A204.1 (cell line): ENCODE data around the gene PRRT4.

Experiments used
- FAIRE-seq: peaks from 2 replicates; lab custom pipeline; 2012; peaks lifted over from hg19 to GRCh38; lab: Jason Lieb, UNC

PRRT4 gene

DNA sequence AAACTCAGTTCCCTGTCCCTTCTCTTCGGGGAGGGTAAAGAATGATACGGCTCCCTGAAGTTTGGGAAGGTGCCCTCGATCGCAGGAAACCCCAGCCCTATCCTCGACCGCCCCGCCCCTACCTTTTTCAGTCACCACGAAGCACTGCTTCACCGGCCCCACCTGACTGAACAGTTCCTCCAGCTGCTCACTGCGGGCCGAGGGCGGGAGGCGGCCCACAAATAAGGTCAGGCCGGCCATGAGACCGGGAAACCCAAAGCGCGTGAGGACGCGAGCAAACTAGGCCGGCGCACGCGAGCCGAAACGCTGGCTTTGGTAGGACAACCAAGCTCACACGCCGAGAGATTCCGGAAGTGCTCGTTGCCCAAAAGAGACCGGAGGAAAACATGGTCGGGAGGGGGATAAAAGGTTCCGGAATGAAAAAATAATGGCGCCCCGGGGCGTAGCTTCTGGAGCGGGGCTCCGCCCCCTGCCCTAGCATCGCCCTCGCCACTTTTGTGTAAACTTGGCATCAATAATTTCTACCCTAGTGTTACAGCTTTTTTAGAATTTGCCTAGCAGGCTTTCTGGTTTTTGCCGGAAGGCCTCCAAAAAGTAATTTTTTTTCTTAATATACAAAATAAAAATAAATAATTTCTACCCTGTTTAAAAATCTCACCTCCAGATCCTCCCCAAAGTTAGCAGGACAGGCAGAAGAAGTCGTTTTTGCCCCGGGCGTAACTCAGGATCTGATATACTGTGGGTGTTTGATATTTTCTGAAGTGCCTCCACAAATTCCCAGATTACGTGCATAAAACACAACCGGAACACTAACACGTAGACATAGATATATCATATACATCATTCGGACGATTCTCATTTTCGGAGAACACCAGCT, 17.7 kb downstream of the PRRT4 start, which contains the start of gene RBM28:
Gene RBM28, minus strand, starts transcription at position 355 of the 877 bp plus-strand sequence. Its CDS starts 115 bp downstream, at position 240.
- FAIRE-seq: peak; percentile 6

DNA sequence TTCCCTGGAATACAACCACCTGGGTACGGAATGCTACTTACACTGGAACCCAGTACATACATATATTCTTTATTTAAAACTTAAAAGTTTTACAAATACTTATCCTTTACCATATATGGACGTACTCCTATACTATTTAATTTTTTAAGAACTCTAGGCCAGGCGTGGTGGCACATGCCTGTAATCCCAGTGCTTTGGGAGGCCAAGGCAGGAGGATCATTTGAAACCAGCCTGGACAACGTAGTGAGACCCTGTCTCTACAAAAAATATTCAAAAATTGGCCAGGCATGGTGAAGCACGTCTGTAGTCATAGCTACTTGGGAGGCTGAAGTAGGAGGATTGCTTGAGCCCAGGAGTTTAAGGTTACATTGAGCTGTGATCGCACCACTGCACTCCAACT, 19.8 kb downstream of the PRRT4 start:
- no peak for FAIRE-seq

DNA sequence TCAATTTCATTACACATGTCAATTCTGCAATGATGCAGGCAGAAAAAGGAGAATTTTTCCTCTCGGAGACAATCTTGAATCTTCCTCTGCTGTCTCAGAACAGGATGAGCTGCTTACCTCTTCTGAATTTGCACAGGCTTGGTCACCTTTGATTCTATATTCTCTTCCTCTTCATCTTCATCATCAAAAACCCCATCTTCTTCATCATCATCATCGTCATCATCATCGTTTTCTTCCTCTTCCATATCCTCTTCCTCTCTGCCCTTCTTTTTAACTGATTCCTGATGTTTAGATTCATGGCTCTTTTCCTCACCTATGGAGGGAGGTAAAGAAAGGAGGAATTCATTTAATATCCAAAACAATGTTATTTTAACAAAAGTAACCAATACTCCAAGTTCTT, 25.8 kb downstream of the PRRT4 start:
- FAIRE-seq: no peak

DNA sequence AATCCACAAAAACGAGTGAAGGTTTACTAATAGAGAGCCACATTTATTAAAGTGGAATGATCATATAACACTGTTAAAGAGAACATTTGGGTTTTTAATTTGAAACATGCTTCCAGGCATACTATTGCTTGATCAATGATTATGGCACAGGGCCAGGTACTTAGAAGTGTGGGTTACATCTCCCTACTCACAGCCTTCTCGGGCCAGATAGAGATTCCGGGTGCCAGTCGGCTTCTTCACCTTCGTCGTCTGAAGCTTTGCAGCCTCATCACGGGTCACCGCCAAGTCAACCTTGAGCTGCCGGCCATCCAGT, 37.2 kb downstream of the PRRT4 start:
- no peak for FAIRE-seq

DNA sequence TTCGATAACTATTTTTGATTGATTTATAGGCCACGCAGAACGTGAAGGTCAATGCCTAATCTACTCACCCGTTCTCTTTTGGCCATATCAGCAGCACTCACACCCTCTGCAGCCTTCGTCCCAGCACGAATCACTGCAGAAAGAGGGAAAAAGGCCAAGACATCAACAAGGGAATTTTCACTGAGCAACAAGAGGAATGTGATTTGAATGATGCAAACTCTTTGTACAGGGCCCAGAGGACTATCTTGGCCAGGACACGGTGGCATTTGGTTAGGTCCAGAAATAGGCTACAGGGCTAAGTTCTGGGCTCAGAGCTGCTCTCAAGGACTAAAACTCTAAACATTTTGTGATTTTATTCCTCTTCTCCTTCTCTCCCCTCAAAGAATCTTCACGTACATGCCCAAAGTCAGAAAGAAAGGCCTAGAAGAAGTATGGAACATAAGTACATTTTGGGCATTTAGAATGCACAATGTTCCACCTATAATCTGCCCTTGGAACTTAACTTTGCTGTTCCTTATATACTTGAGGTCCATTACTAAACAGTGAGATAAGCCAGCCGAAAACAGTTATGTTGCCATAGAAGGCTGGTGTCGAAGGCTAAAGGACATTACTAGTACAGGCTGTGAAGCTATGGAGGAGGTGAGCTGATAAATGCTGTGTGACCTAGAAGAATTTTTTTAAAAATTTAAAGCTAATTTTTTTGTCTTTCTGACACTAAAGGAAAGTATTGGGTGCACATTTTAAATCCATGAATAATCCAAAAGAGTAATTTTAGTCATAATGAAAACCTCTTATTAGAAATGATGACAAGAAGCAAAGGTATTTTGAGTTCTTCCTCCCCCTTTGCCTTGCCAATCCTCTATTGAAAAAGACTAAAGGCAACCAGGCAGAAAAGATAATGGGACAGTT, 37.8 kb downstream of the PRRT4 start:
- FAIRE-seq: no peak

DNA sequence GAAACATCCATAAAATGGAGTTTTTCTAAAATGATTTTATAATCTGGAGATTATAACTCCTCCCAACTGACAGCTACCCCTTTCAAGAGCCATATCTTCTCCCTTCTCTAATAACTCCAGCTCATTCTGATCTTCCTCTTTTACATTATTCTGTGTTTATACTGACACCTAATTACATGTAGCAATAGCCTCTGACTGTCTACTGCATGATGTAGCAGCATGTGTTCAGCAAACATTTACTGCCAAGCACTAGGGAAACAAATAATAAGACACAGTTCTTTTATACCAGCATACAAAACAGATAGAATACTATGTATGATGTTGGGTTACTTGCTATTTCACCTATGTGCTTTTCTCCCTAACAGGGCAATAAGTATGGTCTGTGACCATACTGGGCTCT, 38.5 kb downstream of the PRRT4 start:
- FAIRE-seq: no peak

DNA sequence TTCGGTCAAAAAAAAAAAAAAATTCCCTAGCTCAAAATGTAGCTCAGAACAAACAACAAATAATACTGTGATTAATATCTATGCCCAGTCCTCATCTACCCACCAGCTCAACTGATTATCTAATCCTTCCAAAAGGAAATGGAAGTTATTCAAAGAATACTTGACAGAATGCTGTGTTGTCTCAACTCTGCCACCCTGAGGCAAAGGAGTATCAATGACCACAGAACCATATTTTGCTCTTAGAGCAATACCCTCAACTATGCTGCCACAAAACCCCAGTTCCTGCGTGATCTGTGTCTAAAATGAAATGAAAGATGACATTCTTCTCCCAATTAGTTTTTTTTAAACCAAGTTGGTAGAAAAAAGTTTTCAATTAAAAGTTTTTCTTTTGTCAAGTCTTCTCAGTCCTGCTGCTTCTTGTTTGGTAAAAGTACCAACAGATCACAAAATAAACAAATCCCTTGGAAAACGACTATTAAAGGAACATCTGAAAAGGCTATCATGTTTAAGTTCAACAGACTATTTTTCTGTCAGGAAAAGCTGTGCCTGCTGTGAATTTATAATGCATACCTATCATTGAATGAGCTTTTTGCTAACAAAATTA, 39.3 kb downstream of the PRRT4 start:
- peak; percentile 81 for FAIRE-seq

DNA sequence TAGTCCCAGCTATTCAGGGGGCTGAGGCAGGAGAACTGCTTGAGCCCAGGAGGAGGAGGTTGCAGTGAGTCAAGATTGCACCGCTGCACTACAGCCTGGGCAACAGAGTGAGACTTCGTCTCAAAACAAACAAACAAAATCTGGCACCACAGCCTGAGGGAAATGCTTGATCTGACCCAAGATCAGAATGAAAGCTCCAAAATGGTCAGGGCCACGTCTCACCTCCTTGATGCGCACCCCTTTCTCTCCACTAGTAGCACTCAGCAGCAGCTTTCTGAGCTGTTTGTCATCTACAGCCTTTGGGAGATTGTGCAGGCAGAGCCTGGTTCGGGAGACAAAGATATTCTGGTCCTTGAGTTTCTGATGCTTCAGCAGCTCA, 40.5 kb downstream of the PRRT4 start:
- no peak for FAIRE-seq

DNA sequence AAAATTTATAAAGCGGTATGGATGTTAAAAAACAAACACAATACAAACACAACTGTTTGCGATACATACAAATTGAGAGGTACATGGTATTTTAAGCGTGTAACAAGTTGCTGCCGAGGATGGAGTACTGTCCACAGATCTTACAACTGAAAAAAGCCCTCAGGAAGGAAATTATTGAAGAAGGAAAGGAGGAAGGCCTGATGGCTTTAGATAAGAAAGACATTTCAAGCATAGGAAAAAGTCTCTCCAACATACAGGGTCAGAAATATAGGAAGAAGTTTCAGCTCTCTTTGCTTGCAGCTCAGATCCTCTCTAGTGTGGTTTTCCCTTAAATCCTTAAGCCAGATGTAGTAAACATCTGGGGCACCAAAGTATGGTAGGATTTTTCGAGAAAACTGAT, 42.8 kb downstream of the PRRT4 start:
- no peak for FAIRE-seq

DNA sequence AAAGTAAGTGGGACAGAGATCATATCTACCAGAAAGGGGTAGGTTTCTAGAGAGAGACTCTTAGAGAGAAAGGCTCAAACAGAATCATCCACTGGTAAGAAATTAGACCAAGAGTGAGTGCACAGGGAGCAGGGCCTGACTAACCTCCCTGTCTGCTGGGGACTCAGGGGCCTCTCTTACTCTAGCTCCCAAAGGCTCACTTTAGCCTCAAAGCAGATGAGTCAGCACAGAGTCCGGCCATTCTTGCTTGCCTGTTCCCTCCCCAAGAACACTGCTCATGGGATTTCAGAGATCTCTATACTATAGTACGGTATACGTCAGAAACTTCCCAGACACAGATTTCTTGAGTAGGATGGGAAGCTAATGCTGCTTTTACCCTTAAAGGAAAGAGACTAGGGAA, 50.5 kb downstream of the PRRT4 start:
- FAIRE-seq: no peak

DNA sequence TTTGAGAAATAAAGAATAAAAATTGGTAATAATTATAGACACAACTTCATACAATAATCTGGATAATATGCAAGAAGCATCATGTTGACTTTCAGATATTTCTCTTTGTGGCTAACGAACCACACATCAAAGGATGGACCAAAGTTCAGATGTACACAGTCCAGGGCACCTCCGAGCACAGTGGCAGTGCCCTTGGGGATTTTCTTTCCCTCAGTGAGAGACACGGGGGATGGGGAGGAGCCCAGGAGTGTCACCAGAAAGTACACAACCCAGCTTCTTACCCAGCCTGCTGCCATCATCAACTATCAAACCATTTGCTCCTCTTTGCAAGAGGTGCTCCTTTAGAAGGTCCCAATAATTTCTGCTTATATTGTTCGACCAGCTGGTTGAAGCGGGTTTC, 51.0 kb downstream of the PRRT4 start:
- no peak for FAIRE-seq

DNA sequence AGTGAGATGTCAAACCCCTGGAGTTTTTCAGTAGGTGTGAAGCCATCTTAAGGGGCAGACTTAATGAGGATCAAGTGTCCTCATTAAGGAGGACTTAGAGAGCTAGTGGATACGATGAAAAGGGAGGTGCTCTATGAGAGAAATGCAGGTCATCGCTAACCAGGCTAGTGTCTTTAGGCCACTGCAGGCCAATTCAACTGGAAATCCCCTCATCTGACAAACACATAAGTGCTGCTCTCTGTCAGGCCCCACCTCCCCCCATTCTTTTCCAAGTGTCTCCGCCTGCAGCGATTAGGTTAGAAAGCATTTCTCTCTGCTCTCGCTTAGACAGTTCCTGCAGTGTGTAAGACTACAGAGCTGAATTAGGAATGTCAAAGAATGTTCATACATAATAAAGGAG, 51.5 kb downstream of the PRRT4 start:
- no peak for FAIRE-seq

DNA sequence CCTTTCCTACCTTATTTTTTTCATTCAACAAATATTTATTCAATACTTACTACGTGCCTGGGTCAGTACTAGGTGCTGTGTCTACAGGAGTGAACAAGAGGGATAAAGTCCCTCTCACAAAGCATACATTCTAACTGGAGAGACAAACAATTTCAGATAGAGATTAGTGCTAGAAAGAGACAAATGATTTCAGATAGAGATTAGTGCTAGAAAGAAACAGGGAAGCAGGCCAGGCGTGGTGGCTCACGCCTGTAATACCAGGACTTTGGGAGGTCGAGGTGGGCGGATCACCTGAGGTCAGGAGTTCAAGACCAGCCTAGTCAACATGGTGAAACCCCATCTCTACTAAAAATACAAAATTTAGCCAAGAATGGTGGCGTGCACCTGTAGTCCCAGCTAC, 52.4 kb downstream of the PRRT4 start:
- no peak for FAIRE-seq

DNA sequence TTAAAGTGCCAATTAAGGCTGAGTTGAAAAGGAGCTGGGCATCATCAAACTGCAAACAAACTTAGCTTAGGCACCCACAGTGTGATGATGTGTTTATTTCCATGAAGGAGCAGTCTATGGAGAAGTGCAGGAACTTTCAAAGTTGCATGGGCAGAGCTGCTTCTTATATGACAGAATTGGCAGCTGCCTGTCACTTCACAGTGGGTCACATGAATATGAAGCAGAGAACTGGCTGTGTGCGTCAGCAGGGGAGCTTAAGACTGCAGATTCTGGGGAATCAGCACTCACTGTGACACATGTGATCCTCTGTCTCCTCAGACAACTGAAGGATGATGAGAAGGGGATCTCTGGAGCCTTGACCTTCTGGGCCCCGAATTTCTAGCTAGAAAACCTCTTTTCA, 54.4 kb downstream of the PRRT4 start:
- no peak for FAIRE-seq

DNA sequence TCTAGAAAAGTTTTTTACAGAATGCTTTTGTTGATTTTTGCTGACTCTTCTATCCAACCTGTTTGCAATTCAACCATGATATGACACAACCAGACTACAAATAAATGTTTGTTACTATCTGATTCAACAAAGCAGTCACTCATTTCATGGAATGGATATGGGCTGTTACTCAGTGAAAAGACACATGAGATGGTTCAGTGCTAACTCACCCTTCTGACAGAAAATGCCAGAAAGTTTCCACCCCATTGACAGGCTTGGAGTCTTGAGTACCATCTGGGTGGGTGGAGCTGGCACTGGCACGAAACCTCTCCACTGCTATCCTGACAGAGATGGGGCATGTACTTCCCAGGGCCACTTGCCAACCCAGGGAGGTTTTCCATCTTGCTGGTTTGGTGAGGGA, 57.3 kb downstream of the PRRT4 start:
- FAIRE-seq: no peak

DNA sequence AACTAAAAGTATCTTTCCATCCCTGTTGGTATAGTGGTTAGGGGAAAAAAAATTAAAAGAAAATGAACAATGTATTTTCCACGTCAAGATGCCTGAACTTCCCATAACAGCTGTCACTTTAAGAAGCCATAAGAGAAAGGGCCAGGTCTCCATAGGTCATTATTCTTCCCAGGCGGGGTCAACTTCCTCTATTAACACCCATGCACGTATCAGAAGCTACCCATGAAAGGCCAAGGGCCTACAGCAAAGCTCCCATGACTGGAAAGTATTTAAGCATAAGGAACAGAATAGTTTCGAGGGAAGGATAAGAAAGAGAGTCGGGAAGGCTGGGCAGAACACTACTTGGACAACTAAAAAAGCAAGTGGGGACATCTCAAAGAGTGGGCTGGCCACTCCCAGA, 57.8 kb downstream of the PRRT4 start:
- FAIRE-seq: no peak

DNA sequence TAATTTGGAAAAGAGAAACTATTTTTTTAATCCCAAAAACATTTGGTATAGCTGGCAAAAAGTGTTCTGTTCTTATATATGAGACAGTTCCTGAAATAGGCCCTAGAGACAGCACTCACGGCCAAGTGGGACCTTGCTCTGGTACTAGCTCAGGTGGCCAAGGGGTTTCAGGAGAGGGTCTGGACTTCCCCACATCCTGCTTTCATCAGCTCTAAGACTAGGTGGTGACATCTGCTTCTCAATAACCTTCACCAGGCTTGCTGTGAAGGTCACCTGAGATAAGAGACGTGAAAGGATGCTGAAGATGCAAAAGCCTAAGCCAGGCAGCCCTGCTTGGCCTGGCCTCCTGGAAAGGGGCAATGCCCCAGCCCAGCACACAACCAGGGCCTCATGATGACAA, 58.4 kb downstream of the PRRT4 start:
- no peak for FAIRE-seq

DNA sequence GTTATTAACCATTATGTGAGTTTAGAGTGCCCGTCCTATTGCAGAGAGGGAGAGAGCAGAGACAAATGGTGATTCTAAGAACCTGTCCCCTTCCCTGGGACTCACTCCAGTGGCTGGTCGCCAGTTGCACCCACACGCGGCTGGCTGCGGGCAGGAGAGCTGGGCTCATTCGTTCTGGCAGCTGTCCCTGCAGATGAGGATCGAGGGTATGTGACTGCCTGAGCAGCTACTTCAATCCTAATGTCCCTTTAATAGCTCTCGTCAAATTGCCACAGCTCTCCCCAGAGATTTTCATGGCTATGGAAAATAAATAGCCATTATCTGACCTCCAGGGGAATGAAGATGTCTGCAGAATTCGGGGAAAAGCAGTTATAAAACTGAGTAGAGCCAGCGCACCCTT, 59.4 kb downstream of the PRRT4 start:
- no peak for FAIRE-seq
